Osteocyte (in vitro differentiated cells): Measurements from ENCODE around the gene BCKDHB. TPM values are rescaled to one million over a fixed set of nuclear protein-coding genes. Genes with fewer than 3 reads are reported as not detected.

Experiments
- DNase-seq: peaks from one replicate; pipeline ENCODE4 v3.0.0; 2021; ENCODE audit warnings: mixed read lengths; ENCODE audit not compliant: unreplicated experiment; ENCODE audit errors: extremely low spot score
- H3K27ac Mint-ChIP-seq: one replicate; pipeline ENCODE4 v1.8.0; 2021; ENCODE audit warnings: mild to moderate bottlenecking, mixed read lengths; ENCODE audit not compliant: unreplicated experiment
- H3K27me3 Mint-ChIP-seq: one replicate; pipeline ENCODE4 v1.8.0; 2021; ENCODE audit warnings: mixed read lengths; ENCODE audit not compliant: unreplicated experiment
- H3K36me3 Mint-ChIP-seq: one replicate; pipeline ENCODE4 v1.8.0; 2021; ENCODE audit warnings: mixed read lengths; ENCODE audit not compliant: unreplicated experiment
- H3K4me1 Mint-ChIP-seq: one replicate; pipeline ENCODE4 v1.8.0; 2021; ENCODE audit warnings: mixed read lengths; ENCODE audit not compliant: unreplicated experiment
- H3K4me3 Mint-ChIP-seq: one replicate; pipeline ENCODE4 v1.8.0; 2021; ENCODE audit warnings: mild to moderate bottlenecking, moderate library complexity, mixed read lengths; ENCODE audit not compliant: unreplicated experiment
- H3K9me3 Mint-ChIP-seq: one replicate; pipeline ENCODE4 v1.8.0; 2021; ENCODE audit warnings: mixed read lengths; ENCODE audit not compliant: unreplicated experiment
- CTCF ChIP-seq: fragments of 200-600 bp; sonication (generic); IDR thresholded peaks from 2 replicates; pipeline ENCODE4 v1.5.0; 2021; ENCODE audit warnings: antibody characterized with exemption, mild to moderate bottlenecking, moderate library complexity
- total RNA-seq: library from RNA; stranded (reverse); gene quantifications from 2 replicates; pipeline ENCODE4 v1.2.1, GENCODE V29; 2021

The BCKDHB gene
- total RNA-seq, 1 donor from 2014 or later: 20.4 TPM

GRCh38 chr6:80182308-80182707 is 75.8 kb downstream of the BCKDHB start:
- no peak for TF ChIP-seq CTCF
- Mint-ChIP-seq H3K9me3 (peaks cover 6% of the 10 kb centered on the region), H3K4me3 (no peak overlapping the region), H3K27me3 (no peaks in the 10 kb centered on the region), H3K27ac (peak overlapping the region; percentile 67), H3K36me3 (peaks cover 12% of the 10 kb centered on the region), H3K4me1 (peaks cover 17% of the 10 kb centered on the region)
- no peak for DNase-seq

GRCh38 chr6:80183019-80183795 is 76.7 kb downstream of the BCKDHB start:
- H3K9me3 Mint-ChIP-seq: peaks cover 6% of the 10 kb centered on the region
- no peak overlapping the region for H3K27ac Mint-ChIP-seq
- H3K36me3 Mint-ChIP-seq: peaks cover 13% of the 10 kb centered on the region
- peaks cover 17% of the 10 kb centered on the region for H3K4me1 Mint-ChIP-seq
- DNase-seq: no peak
- H3K4me3 Mint-ChIP-seq: no peak overlapping the region
- TF ChIP-seq CTCF: no peak
- H3K27me3 Mint-ChIP-seq: no peaks in the 10 kb centered on the region

GRCh38 chr6:80185492-80185891 is 79.0 kb downstream of the BCKDHB start:
- Mint-ChIP-seq H3K9me3 (peaks cover 6% of the 10 kb centered on the region), H3K4me1 (peaks cover 17% of the 10 kb centered on the region), H3K27ac (no peak overlapping the region), H3K36me3 (peaks cover 10% of the 10 kb centered on the region), H3K27me3 (no peaks in the 10 kb centered on the region), H3K4me3 (no peak overlapping the region)
- DNase-seq: no peak
- no peak for TF ChIP-seq CTCF

- no peak for DNase-seq
Observed at GRCh38 chr6:80186082-80186481, 79.6 kb downstream of the BCKDHB start.

More at GRCh38 chr6:80186082-80186481, 79.6 kb downstream of the BCKDHB start:
- Mint-ChIP-seq H3K4me3 (no peak overlapping the region), H3K36me3 (peaks cover 10% of the 10 kb centered on the region), H3K27me3 (no peaks in the 10 kb centered on the region), H3K9me3 (peaks cover 6% of the 10 kb centered on the region), H3K27ac (no peak overlapping the region), H3K4me1 (peaks cover 17% of the 10 kb centered on the region)
- TF ChIP-seq CTCF: no peak
